Activated gamma-delta T cell treated with anti-CD3 and anti-CD28 coated beads, Interleukin-2, amount 50 U/mL, for 16 hours (primary cell): ENCODE data around the gene KIAA1671.
A peak's percentile ranks its signal among the peaks of the same experiment; 100 is the strongest.
"Not testable (repeated sequence)": the region's sequence is repeated elsewhere in the genome, so short reads cannot be mapped to it uniquely, and the experiment has no call there.

Source experiments
- DNase-seq: peaks from one replicate; pipeline ENCODE4 v3.0.0-alpha.2; 2020; ENCODE audit warnings: low read depth

Gene KIAA1671

DNA sequence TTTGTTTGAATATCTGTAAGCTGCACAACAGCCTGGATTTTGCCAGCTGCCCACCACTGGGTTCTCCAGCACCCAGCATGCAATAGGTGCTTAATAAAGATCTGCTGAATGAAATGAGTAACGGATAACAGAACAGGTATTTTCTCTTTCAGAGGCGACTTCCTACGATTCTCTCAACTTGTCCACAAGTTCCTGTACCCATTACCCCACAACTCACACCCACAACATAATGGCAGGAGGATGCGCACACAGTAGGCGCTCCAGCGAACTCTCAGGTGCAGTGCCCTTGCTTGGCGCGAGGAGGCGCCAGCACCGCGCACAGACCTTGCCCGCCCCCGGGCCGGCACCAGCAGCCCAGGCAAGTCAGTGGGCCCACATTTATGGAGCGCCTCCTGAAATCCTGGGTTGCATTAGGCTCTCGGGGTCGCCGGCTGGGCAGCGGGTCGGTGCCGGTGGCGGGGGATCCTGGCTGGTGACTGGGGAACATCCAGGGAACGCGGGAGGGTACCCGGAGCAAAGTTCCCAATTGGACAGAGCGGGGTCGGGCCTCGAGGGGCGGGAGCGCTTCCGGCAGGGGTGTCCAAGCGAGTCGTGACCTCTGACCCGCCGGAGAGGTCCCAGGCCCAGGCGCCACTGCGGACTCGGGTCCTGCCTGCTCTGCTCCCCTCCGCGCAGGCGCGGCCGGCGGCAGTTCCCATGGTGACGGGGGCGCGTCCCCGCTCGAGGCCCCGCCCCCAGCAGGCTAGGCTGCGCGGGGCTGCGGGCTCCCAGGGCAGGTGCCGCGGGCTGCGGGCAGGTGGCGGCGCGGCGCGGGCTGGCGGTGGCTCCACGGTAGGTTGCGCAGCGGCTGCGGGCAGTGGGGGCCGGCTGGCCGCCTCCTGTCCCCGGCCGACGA lies at the start of gene KIAA1671:
Gene KIAA1671 (plus strand): TSS at position 775 of the 895 bp plus-strand sequence. CDS start 75,284 bp downstream, outside the sequence.
- peak; percentile 78 for DNase-seq

DNA sequence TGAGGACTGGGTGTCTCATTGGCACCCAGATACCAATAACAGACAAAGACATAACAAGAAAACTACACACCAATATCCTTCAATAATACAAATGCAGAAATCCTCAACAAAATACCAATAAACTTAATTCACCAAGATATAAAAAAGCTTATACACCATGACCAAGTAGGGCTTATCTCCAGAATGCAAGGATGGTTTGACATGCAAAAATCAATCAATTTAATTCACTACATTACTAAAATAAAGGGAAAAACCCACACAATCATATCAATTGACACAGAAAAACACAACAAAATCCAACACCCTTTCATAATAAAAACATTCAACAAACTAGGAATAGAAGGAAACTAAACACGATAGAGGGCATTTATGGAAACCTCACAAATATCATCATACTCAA lies 46.6 kb upstream of the KIAA1671 start:
- DNase-seq: no peak

DNA sequence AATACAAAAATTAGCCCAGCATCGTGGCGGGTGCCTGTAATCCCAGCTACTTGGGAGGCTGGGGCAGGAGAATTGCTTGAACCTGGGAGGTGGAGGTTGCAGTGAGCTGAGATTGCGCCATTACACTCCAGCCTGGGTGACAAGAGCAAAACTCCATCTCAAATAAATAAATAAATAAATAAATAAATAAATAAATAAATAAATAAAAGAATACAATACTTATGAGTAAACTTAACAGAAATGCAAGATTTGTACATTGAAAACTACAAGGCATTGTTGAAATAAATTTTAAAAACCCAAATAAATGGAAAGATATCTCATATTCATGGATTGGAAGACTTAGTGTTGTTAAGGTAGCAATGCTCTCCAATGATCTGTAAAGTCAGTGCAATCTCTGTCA lies 45.4 kb upstream of the KIAA1671 start:
- DNase-seq: not testable (repeated sequence)

DNA sequence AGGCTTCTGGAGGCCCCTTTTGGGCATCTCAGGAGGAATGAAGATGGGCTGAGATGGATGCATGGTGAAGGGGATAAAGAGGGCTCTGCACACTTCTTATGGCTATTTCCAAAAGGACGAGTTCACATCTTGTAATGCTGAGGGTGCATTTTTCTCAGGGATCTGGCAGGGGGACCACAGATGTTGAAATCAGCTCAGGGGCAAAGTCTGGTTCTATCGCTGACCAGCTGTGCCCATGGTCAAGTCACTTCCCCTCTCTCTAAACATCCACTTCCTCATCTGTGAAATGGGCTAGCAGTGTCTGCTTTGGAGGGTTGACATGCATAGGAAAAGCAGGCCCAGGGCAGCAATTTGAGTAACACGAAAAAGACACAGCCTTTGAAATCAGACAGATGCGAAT lies 32.5 kb upstream of the KIAA1671 start:
- no peak for DNase-seq

DNA sequence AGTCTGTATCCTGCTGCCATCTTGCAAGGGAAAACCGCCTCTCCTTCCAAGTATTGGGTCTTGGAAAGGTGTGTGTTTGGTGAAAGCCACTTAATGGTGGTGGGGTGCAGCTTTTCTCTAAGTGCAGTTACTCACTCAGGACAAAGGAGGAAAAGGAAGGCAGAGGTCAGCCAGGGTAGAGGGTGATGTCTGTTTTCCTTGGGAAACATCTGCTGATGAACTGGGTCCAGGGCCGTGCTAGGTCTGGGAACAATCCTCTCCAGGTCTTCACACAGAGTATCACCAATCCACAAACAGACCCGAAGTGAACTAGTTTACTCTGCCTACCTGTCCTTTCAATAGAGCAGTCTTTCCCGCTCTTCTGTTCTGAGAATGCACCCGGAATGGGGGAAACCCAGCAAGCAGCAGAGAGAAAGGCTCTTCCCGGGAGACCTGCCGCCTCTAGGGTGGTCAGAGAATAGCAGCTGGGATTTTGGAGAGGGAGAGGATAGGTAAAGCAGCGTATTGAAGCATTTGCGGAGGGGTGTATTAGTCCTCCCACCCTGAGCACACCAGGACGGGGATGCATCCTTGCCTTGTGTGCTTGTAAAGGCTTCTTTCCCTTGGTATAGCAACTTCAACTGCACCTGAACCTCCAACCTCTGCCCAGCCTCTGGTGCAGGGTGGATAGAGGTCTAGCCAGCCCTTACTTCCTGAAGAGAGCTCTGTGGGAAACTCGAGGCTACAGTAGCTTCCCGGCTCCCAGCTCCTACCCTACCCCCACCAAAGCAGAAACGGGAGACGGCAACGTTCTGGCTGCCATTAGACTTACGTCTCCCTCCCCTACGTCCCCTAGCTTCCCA lies 26.7 kb upstream of the KIAA1671 start:
- no peak for DNase-seq

DNA sequence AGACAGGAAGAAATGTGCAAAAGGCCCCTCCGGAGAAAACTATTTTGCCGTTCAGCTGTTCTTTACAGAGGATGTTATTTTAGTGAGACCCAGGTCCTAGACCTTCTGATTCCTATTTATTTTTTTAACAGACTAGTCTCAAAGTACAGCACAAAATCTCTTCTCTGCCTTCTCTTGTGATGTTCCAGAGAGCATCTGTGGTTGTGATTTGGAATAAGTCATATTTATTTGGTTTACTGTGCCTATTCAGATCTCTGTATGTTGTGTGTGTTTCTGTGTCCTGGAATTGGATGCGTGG lies 26.1 kb upstream of the KIAA1671 start:
- no peak for DNase-seq

DNA sequence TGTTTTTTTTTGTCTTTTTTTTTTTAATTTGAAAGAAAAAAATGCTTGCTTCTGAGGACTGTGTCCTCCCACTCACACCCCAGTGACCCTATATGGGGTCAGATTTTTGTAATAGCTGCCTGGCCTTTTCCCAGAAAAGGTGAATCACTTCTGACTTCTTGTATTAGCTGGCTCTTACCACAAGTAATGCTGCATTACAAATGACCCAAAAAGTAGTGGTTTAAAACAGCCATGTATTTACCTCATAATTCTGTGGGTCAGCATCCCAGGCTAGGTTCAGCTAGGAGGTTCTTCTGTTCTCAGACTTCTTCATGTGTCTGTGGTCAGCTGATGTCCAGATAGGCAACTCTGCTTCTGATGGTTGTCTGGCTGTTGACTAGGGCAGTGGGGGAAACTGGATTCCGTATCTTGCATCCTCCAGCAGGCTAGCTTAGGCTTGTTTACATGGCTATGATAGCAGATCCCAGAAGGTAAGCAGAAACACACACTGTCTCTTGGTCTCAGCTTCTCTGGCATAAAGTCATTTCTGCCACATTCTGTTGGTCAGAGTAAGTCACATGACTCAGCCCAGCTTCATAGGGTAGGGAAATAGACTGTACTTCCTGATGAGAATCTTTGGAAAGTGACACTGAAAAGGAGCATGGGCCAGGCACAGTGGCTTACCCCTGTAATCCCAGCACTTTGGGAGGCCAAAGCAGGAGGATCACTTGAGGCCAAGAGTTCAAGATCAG lies 25.5 kb upstream of the KIAA1671 start:
- DNase-seq: no peak

DNA sequence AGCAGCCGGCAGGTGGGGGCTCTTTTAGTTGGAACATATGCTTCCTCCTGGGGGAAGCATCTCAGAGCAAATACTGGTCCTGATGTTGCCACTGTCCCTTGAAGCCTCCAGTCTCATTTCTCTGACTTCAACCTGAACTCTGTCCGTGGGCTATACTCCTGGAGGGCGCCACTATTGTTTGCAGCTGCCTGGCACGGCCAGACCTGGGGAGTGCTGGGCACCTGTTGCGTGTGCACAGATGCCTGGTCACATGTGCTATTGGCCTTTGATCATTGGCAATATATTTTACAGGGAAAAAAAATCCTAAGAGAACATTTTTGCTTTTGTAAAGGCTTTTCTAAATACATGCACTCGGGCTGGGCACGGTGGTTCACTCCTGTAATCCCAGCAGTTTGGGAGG lies 24.2 kb upstream of the KIAA1671 start:
- DNase-seq: no peak

DNA sequence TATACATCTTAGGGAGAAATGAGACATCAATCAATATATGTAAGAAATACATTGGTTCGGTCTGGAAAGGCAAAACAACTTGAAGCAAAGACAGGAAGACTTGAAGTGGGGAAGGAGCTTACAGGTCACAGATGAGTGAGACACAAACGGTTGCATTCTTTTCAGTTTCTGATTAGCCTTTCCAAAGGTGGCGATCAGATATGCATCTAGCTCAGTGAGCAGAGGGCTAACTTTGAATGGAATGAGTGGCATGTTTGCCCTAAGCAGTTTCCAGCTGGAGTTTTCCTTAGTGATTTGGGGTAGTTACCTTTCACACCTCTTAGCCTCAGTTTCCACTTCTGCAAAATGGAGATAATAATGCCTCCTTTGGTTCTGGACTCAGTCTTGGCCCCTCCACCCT lies 21.8 kb upstream of the KIAA1671 start:
- DNase-seq: no peak

DNA sequence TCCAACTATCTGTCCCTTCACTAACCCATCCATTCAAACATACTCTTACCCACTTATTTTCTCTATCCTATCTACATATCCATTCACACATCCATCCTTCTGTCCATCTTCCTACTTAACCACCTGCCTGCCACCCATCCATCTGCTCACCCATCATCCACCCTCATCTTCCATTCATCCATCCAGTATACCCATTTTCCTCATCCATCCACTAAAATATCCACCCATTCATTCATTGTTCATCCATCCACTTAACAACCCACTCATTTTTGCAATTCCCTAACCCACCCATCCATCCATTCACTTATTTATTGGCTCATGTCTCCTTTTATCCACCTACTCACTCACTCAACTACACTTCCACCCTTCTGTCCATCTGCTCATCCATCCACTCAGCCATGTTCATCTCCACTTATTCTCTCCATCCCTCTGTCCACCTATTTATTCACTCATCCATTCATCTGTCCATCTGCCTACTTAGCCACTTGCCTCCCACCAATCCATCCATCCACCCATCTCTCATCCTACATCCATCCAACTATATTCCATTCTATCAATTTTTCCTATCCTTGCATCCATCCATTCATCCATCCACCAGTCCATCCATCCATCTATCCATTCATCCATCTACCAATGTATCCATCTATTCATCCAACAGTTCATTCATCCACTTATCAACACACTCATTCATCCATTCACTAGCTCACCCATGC lies 16.6 kb upstream of the KIAA1671 start:
- no peak for DNase-seq

DNA sequence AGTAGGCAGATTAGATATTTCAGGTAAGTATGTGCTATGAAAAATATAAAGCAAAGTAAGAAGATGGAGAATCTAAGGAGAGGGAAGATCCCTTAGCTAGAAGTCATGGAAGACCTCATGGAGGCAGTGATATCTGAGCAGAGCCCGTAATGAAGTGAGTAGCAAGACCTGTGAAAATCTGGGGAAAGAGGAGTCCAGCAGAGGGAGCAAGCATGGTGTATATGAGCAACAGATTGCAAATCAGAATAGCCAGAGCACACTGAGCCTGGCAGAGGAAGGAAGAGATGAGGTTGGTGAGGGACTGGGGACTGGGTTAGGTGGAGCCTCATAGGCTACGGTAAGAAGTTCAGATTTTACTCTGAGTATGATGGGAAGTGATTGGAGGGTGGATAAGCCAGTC lies 15.4 kb upstream of the KIAA1671 start:
- DNase-seq: no peak

DNA sequence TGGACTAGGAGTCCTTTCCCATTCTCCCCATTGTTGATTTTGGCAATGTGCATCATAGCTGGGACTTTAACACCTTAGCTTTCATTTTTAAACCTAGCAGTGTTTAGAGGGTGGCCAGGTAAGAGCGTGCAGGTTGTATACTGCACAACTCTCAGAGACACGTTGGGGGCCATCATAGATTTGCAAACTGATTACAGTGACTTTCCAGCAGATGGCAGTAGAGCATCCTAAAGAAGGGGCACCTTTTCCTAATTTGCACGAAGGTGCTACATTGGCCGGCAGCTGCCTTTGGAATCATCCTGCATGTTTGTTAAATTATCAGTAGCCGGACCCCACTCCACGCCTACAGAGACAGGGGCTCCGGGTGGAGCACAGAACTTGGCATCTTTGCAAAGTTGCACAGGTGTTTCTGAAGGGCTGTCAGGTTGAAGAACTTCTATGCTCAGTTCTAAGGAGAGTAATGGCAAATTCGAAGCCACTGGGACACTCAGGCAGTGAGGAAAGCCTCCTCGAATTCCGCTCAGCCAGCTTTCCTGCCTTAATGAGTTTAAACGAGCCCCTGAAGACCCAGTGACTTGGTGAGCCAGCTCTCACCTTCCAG lies 13.7 kb upstream of the KIAA1671 start:
- no peak for DNase-seq

DNA sequence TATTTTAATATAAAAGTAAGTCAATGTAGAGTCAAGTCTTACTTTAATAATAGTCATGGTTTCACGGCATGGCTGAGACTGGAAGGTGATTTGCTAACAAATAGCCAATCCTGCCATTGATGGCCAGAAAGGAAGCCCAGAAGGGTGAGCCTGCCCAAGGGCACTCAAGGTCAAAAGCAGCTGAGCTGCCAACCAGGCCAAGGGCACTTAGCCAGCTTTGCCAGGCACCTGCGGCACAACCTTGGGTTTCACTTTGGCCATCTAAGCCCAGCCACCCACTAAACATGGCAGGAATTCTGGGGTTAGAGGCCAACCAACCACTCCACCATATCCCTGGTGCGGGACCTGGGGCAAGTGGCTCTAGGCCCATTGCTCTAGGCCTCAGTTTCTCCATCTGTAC lies 10.2 kb upstream of the KIAA1671 start:
- no peak for DNase-seq

DNA sequence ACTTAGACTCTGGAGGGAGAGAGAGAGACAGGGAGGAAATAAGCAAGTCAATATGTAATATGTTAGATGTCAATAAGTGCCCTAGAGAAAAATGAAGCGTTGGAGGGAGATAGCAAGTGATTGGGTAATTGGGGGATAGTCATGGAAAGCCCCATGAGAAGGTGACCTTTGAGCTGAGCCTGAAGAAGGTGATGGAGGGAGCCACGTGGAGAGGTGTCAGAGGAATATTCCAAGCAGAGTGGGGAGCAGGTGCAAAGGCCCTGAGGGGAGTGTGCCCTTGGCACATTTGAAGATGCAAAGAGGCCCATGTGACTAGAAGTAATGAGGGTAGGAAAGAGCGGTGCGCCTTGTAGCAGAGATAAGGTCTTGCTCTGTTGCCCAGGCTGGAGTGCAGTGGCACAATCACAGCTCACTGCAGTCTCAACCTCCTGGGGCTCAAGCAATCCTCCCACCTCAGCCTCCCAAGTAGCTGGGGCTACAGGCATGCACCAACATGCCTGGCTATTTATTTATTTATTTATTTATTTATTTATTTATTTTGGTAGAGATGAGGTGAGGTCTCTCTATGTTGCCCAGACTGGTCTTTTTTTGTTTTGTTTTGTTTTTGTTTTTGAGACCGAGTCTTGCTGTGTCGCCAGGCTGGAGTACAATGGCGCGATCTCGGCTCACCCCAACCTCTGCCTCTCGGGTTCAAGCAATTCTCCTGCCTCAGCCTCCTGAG lies 8.1 kb upstream of the KIAA1671 start:
- DNase-seq: no peak

DNA sequence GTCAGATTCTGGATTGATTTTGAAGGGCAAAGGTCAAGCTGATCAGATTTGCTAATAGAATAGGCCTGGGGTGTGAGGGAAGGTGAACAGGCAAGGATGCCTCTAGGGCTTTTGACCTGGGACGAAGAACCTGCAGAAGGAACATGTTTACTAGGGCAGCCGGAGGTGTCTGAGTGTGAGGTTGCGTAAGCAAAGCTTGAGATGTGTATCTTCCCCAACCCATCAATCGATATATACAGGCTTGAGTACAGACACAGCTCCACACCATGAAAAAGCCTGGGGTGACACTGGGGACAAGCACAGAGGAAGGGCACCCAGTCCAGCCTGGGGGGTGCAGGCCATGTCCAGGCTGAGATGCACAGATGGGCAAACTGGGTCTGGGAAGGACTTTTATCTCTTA lies 7.1 kb upstream of the KIAA1671 start:
- no peak for DNase-seq

DNA sequence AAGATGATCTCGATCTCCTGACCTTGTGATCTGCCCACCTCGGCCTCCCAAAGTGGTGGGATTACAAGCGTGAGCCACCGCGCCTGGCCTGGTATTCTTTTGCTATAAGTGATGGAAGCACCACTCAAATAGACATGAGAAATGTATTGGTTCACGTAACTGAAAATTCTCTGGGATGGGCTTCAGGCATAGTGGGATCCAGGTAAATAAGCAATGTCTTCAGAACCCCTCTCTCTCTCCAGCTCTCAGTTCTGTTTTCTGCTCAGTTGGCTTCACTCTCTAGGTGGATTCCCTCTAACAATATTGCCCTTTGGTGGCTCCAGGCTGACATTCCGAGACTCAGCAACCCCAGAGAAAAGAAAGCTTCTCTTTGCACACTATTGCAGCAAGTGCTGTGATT lies 5.1 kb upstream of the KIAA1671 start:
- no peak for DNase-seq

DNA sequence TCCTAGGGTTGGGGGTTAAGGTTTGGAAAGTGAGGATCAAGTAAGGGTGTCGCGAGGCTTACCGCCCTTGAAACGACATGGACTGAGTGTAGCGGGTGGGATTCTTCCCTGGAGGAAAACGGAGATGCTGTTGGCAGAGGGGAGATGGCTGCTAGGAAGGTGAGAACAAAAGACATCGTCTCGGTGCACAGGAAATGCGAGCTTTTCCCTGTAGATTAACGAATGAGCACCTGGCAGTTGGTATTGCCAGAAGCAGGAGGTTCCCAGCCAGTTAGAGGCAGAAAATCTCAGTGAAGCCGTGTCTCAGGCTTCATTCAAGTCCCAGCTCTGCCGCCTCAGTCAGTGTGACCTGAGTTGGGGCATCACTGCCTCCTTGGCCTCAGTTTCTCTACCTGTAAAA lies 4.6 kb upstream of the KIAA1671 start:
- no peak for DNase-seq

DNA sequence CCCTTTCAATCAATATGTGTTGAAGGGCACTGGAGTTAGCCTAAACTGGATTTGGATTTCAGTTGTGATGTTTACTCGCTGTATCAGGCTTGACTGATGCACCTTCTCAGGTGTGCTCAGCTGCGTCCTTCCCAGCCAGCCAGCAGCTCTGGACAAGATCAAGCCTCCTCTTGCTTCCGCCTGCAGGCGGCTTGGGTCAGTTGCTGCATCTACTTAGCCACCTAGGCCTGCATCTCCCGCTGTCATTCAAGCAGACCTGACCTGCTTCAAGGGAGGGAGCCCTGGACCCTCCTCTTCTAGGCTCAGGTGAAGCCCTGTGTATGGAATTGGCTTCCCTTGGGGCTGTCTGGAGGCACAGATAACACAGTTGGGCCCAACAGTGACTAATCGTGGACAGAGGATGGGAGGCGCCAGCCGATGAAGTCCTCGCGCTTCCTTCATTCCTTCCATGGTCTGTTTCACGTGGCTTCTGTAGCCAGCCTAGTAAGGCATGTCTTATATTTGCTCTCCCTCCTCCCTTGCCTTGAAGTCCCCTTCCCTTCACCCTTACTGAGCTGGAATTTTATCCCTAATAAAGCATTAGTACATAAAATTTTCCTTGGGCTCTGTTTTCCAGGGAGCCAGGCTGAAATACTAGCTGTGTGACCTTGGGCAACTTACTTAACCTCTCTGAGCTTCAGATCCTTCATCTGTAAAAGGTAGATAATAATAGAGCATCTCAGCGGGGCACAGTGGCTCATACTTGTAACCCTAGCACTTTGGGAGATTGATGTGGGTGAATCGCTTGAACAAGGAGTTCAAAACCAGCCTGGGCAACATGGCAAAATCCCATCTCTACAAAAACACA lies 3.9 kb upstream of the KIAA1671 start:
- DNase-seq: no peak

DNA sequence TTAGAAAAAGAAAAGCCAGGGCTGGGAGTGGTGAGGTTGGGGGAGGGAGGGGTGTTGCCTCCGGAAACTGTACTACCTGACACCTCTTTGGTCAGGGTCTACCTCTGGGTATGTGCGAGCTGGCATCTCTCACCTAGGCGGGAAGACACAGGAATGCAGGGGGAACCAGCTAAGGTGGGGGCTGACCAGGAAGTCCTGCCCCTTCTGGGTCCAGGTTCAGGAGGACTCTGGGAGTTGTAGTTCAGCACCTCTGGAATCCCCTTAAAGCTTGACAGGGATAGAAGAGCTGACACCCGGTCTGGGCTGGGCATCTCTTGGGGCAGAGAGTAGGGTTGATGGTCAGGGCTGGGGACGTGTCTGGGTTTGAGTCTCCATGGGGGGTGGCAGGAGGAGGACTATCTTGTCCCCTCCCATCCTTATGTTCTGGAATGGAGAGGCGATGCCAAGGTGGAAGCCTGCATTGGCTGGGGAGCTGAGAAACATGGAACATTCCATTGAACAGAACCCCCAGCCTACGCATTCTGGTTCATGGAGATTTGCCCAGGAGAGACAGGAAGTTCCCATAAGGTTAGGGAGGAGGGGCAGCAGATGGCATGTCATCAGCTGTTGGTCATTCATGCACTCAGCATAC lies 2.1 kb upstream of the KIAA1671 start:
- no peak for DNase-seq
